Measurements from ENCODE around the gene TVP23A.

The TVP23A gene

DNA sequence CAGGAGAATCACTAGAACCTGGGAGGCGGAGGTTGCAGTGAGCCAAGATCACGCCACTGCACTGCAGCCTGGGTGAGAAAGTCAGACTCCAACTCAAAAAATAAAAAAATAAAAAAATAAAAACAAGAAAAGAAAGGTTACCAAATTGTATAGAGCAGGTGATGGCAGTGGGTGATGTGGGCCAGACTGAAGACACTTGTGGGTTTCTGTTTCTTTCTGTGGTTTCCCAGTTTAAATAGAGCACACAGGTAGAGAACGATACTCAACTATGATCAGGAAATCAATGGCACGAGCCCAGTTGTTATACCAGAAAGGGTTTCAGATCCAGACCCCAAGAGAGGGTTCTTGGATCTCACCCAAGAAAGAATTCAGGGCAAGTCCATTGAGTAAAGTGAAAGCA is 42.3 kb downstream of the TVP23A start:
- Histone ChIP-seq H3K9me3 (ENCODE audit: control insufficient read depth in 2 of 2, low read length in 2 of 2) (no peaks in the 10 kb centered on the region), H3K27ac (ENCODE audit: low read depth in 2 of 2, low read length in 2 of 2) (no peak overlapping the region), H3K27me3 (ENCODE audit: control insufficient read depth in 2 of 2, insufficient read depth in 2 of 2, low read length in 2 of 2) (no peaks in the 10 kb centered on the region), H3K4me3 (ENCODE audit: low read length in 2 of 2) (no peak overlapping the region), H3K4me1 (ENCODE audit: control insufficient read depth in 2 of 2, insufficient read depth in 2 of 2, low read length in 2 of 2) (no peaks in the 10 kb centered on the region), H3K36me3 (ENCODE audit: control insufficient read depth in 2 of 2, insufficient read depth in 2 of 2, low read length in 2 of 2) (no peaks in the 10 kb centered on the region), H3K9ac (ENCODE audit: low read depth in 1 of 2, low read length in 2 of 2) (no peak overlapping the region)

DNA sequence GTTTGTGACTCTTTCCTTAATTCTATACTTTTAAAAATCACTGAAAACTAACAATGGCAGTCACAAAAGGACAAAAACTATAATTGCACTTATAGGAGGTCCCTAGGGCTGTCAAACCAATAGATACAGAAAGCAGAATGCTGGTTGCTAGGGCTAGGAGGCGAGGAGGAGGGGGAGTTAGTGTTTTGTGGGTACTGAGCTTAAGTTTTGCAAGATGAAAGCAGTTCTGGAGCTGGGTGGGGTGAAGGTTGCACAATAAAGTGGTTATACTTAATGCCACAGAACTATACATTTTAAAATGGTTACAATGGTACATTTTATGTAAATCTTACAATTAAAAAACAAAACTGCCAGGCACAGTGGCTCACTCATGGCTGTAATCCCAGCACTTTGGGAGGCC is 47.7 kb downstream of the TVP23A start:
- peaks cover 5 to 21% of the 10 kb centered on the region in 2 donors for H3K36me3 ChIP-seq (ENCODE audit: control insufficient read depth in 2 of 2, insufficient read depth in 2 of 2, low read length in 2 of 2)
- no peak overlapping the region for H3K27ac ChIP-seq (ENCODE audit: low read depth in 2 of 2, low read length in 2 of 2)
- no peaks in the 10 kb centered on the region for H3K27me3 ChIP-seq (ENCODE audit: control insufficient read depth in 2 of 2, insufficient read depth in 2 of 2, low read length in 2 of 2)
- H3K4me3 ChIP-seq (ENCODE audit: low read length in 2 of 2) = no peak overlapping the region
- no peaks in the 10 kb centered on the region for H3K4me1 ChIP-seq (ENCODE audit: control insufficient read depth in 2 of 2, insufficient read depth in 2 of 2, low read length in 2 of 2)
- no peak overlapping the region for H3K9ac ChIP-seq (ENCODE audit: low read depth in 1 of 2, low read length in 2 of 2)
- no peaks in the 10 kb centered on the region for H3K9me3 ChIP-seq (ENCODE audit: control insufficient read depth in 2 of 2, low read length in 2 of 2)

DNA sequence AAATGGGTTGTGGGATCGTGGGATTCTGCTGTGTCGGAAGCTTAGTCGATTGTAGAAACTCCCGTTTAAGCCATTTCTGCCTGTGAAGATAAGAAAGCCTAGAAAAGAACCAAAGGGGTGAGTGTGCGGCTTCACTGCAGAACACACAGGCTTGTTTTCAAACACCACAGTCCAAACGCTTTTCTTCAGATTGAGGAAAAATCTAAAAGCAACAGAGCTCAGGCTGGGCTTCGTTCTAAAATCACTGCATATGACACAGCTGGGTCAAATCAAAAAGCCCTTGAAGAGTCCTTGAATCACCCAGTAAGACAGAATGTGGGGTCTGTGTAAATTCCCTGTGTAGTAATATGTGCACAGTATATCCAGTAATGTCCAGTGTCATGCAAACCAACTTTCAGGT is 49.2 kb downstream of the TVP23A start:
- Histone ChIP-seq H3K36me3 (ENCODE audit: control insufficient read depth in 2 of 2, insufficient read depth in 2 of 2, low read length in 2 of 2) (peaks cover 11 to 31% of the 10 kb centered on the region in 2 donors), H3K27ac (ENCODE audit: low read depth in 2 of 2, low read length in 2 of 2) (no peak overlapping the region), H3K27me3 (ENCODE audit: control insufficient read depth in 2 of 2, insufficient read depth in 2 of 2, low read length in 2 of 2) (no peaks in the 10 kb centered on the region), H3K4me1 (ENCODE audit: control insufficient read depth in 2 of 2, insufficient read depth in 2 of 2, low read length in 2 of 2) (no peaks in the 10 kb centered on the region), H3K9ac (ENCODE audit: low read depth in 1 of 2, low read length in 2 of 2) (no peak overlapping the region), H3K4me3 (ENCODE audit: low read length in 2 of 2) (no peak overlapping the region), H3K9me3 (ENCODE audit: control insufficient read depth in 2 of 2, low read length in 2 of 2) (no peaks in the 10 kb centered on the region)

DNA sequence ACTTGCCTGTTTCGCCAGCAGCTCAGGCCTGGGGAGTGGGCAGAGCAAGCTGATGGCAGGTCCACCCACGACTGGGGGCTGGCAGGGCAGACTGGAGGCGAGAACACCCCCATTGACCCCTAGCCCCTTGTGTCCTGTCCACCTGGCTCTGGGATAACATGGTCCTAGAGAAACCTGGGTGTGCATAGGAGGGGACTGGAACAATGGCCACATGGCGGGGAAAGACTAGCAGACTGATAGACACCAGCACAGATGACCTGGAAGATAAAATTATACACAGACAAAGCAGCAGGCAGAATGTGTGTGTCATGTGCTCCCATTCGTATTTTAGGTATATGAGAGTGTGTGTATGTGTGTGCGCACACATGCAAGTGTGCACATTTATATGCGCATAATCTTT is 51.5 kb downstream of the TVP23A start:
- Histone ChIP-seq H3K9me3 (ENCODE audit: control insufficient read depth in 2 of 2, low read length in 2 of 2) (no peaks in the 10 kb centered on the region), H3K27ac (ENCODE audit: low read depth in 2 of 2, low read length in 2 of 2) (no peak overlapping the region), H3K4me1 (ENCODE audit: control insufficient read depth in 2 of 2, insufficient read depth in 2 of 2, low read length in 2 of 2) (no peaks in the 10 kb centered on the region), H3K9ac (ENCODE audit: low read depth in 1 of 2, low read length in 2 of 2) (no peak overlapping the region), H3K36me3 (ENCODE audit: control insufficient read depth in 2 of 2, insufficient read depth in 2 of 2, low read length in 2 of 2) (peaks cover 17 to 51% of the 10 kb centered on the region in 2 donors), H3K4me3 (ENCODE audit: low read length in 2 of 2) (no peak overlapping the region), H3K27me3 (ENCODE audit: control insufficient read depth in 2 of 2, insufficient read depth in 2 of 2, low read length in 2 of 2) (no peaks in the 10 kb centered on the region)

DNA sequence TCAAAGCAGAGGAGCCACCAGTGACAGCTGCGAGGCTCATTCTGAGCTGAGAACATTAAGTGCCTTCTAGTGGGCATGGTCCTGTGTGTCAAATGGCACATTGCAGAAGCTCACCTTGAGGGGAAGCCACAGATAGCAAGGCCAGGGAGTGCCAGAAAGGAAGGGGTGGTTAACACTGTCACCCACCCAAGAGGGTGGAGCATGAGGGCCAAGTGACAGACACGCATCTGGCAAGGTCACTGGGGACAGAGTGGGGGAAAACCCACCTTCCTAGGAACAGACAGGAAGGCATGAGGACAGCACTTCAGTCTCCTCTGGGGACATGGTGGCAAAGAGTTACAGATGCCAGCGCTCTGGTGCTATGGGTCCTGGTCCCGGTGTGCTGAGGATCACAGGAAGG is 52.8 kb downstream of the TVP23A start:
- Histone ChIP-seq H3K36me3 (ENCODE audit: control insufficient read depth in 2 of 2, insufficient read depth in 2 of 2, low read length in 2 of 2) (peaks cover 27 to 65% of the 10 kb centered on the region in 2 donors), H3K27ac (ENCODE audit: low read depth in 2 of 2, low read length in 2 of 2) (no peak overlapping the region), H3K4me1 (ENCODE audit: control insufficient read depth in 2 of 2, insufficient read depth in 2 of 2, low read length in 2 of 2) (no peaks in the 10 kb centered on the region), H3K9ac (ENCODE audit: low read depth in 1 of 2, low read length in 2 of 2) (no peak overlapping the region), H3K9me3 (ENCODE audit: control insufficient read depth in 2 of 2, low read length in 2 of 2) (no peaks in the 10 kb centered on the region), H3K4me3 (ENCODE audit: low read length in 2 of 2) (no peak overlapping the region), H3K27me3 (ENCODE audit: control insufficient read depth in 2 of 2, insufficient read depth in 2 of 2, low read length in 2 of 2) (no peaks in the 10 kb centered on the region)

DNA sequence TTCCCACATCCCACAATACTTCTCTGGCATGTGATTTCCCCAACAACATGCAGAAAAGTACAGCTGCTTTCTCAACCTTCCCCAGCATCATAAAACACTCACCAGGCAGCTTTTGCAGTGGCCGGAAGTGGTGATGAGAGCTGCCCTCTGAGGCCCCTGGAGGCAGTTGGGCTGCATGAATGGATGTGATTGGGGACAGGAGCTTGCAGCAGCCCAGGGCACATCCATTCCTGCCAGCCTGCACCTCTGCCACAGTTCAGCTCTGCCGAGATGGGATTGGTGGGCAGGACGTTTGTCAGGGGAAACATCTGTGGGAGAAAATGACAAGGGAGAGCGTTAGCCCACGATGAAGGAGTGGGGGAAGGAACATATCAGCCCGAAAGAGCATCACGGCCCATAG is 55.1 kb downstream of the TVP23A start:
- H3K9me3 ChIP-seq (ENCODE audit: control insufficient read depth in 2 of 2, low read length in 2 of 2) = no peaks in the 10 kb centered on the region
- no peak overlapping the region for H3K27ac ChIP-seq (ENCODE audit: low read depth in 2 of 2, low read length in 2 of 2)
- no peak overlapping the region for H3K9ac ChIP-seq (ENCODE audit: low read depth in 1 of 2, low read length in 2 of 2)
- peaks cover 40 to 72% of the 10 kb centered on the region in 2 donors for H3K36me3 ChIP-seq (ENCODE audit: control insufficient read depth in 2 of 2, insufficient read depth in 2 of 2, low read length in 2 of 2)
- no peaks in the 10 kb centered on the region for H3K4me1 ChIP-seq (ENCODE audit: control insufficient read depth in 2 of 2, insufficient read depth in 2 of 2, low read length in 2 of 2)
- H3K4me3 ChIP-seq (ENCODE audit: low read length in 2 of 2) = no peak overlapping the region
- H3K27me3 ChIP-seq (ENCODE audit: control insufficient read depth in 2 of 2, insufficient read depth in 2 of 2, low read length in 2 of 2) = no peaks in the 10 kb centered on the region

DNA sequence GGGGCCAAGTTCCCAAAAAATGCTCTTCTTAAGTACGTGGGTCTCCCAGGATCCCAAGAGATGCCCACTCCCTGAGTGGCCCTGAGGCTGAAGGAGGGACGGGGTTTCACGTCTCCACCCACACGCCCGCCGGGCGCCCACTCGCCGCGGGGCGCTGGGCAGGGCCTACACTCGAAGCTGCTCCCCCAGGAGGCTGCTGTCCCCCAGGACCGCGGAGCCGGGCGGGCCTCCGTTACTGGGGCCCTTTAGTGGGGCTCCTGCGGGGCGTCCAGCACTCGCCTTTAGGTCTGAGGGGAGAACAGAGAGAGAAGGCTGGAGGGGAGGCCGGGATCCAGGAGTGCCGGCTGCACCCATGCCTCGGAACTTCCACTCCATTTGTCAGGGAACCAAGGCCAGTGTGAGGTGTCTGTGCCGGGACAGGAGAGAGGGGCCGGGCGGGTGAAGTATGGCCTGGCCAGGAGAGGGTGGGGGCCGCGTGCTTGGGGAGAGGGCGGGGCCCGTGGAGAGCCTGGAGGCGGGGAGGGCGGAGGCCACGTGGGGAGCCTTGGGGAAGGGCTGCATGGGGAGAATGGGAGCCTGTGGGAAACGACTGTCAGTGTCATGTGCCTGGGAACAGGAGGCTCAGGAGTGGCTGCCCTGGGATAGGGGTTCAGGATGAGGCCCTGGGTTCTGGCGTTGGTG is 56.1 kb downstream of the TVP23A start:
- Histone ChIP-seq H3K4me3 (ENCODE audit: low read length in 2 of 2) (no peak overlapping the region), H3K27me3 (ENCODE audit: control insufficient read depth in 2 of 2, insufficient read depth in 2 of 2, low read length in 2 of 2) (no peaks in the 10 kb centered on the region), H3K9me3 (ENCODE audit: control insufficient read depth in 2 of 2, low read length in 2 of 2) (no peaks in the 10 kb centered on the region), H3K27ac (ENCODE audit: low read depth in 2 of 2, low read length in 2 of 2) (no peak overlapping the region), H3K9ac (ENCODE audit: low read depth in 1 of 2, low read length in 2 of 2) (no peak overlapping the region), H3K4me1 (ENCODE audit: control insufficient read depth in 2 of 2, insufficient read depth in 2 of 2, low read length in 2 of 2) (no peaks in the 10 kb centered on the region), H3K36me3 (ENCODE audit: control insufficient read depth in 2 of 2, insufficient read depth in 2 of 2, low read length in 2 of 2) (peaks cover 46 to 79% of the 10 kb centered on the region in 2 donors)

DNA sequence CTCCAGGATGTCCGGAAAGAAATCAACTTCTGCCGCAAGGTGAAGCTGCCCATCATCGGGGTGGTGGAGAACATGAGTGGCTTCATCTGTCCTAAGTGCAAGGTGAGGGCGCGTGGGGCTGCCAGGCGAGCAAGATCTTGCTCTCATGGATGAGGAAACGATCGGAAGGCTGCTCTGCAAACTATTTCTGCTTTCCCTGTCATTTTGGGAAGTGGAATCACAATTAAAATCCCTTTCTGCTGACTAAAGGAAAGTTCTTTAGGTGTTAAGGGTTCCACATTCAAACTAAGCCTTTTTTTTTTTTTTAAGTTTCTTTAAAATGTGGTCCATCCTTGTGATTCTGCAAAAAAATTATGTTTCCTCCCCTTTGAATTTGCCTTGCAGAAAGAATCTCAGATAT is 57.2 kb downstream of the TVP23A start:
- Histone ChIP-seq H3K9me3 (ENCODE audit: control insufficient read depth in 2 of 2, low read length in 2 of 2) (no peaks in the 10 kb centered on the region), H3K27me3 (ENCODE audit: control insufficient read depth in 2 of 2, insufficient read depth in 2 of 2, low read length in 2 of 2) (no peaks in the 10 kb centered on the region), H3K4me3 (ENCODE audit: low read length in 2 of 2) (no peak overlapping the region), H3K27ac (ENCODE audit: low read depth in 2 of 2, low read length in 2 of 2) (no peak overlapping the region), H3K4me1 (ENCODE audit: control insufficient read depth in 2 of 2, insufficient read depth in 2 of 2, low read length in 2 of 2) (no peaks in the 10 kb centered on the region), H3K36me3 (ENCODE audit: control insufficient read depth in 2 of 2, insufficient read depth in 2 of 2, low read length in 2 of 2) (peaks cover 54 to 79% of the 10 kb centered on the region in 2 donors), H3K9ac (ENCODE audit: low read depth in 1 of 2, low read length in 2 of 2) (no peak overlapping the region)

DNA sequence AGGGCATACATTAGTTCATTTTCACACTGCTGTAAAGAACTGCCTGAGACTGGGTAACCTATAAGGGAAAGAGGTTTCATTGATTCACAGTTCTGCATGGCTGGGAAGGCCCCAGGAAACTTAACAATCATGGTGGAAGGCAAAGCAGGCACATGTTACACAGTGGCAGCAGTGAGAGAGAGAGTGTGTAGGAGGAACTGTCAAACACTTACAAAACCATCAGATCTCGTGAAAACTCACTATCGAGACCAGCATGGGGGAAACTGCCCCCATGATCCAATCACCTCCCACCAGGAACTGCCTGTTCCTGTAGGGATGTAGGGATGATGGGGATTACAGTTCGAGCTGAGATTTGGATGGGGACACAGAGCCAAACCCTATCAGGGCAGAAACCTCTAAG is 57.7 kb downstream of the TVP23A start:
- Histone ChIP-seq H3K9ac (ENCODE audit: low read depth in 1 of 2, low read length in 2 of 2) (no peak overlapping the region), H3K4me3 (ENCODE audit: low read length in 2 of 2) (no peak overlapping the region), H3K27me3 (ENCODE audit: control insufficient read depth in 2 of 2, insufficient read depth in 2 of 2, low read length in 2 of 2) (no peaks in the 10 kb centered on the region), H3K9me3 (ENCODE audit: control insufficient read depth in 2 of 2, low read length in 2 of 2) (no peaks in the 10 kb centered on the region), H3K4me1 (ENCODE audit: control insufficient read depth in 2 of 2, insufficient read depth in 2 of 2, low read length in 2 of 2) (no peaks in the 10 kb centered on the region), H3K27ac (ENCODE audit: low read depth in 2 of 2, low read length in 2 of 2) (no peak overlapping the region), H3K36me3 (ENCODE audit: control insufficient read depth in 2 of 2, insufficient read depth in 2 of 2, low read length in 2 of 2) (peaks cover 52 to 77% of the 10 kb centered on the region in 2 donors)

DNA sequence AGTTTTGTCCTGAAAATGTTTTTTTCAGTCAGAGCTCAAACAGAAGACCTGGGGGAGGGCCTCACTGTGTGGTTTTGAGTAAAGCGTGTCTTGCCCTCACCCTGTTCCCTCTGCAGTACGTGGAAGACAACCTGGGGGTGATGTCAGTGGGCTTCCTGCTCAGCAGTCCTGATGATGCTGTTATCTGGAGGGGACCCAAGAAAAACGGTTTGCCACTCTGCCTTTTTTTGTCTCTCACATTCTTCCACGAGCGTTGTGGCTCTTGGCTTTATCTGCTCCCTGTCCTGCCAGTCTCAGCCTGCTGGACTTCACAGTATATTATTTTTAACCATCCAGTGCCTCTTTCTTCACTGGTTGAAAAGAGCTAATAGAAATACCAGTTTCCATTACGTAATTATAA is 62.0 kb downstream of the TVP23A start:
- peaks cover 51 to 59% of the 10 kb centered on the region in 2 donors for H3K36me3 ChIP-seq (ENCODE audit: control insufficient read depth in 2 of 2, insufficient read depth in 2 of 2, low read length in 2 of 2)
- H3K27ac ChIP-seq (ENCODE audit: low read depth in 2 of 2, low read length in 2 of 2) = no peak overlapping the region
- no peaks in the 10 kb centered on the region for H3K27me3 ChIP-seq (ENCODE audit: control insufficient read depth in 2 of 2, insufficient read depth in 2 of 2, low read length in 2 of 2)
- H3K4me3 ChIP-seq (ENCODE audit: low read length in 2 of 2) = no peak overlapping the region
- H3K4me1 ChIP-seq (ENCODE audit: control insufficient read depth in 2 of 2, insufficient read depth in 2 of 2, low read length in 2 of 2) = no peaks in the 10 kb centered on the region
- H3K9ac ChIP-seq (ENCODE audit: low read depth in 1 of 2, low read length in 2 of 2) = no peak overlapping the region
- H3K9me3 ChIP-seq (ENCODE audit: control insufficient read depth in 2 of 2, low read length in 2 of 2) = no peaks in the 10 kb centered on the region

All from mucosa of rectum (tissue), 2 donors.